Stimulated activated CD4-positive, alpha-beta T cell treated with anti-CD3 and anti-CD28 coated beads, TNF-alpha, amount 100 ng/mL, for 1 hour (primary cell): Measurements from ENCODE around the gene DPP7.

ENCODE experiments used
- DNase-seq, 3 donors: peaks; one replicate each; pipeline ENCODE4 v3.0.0-alpha.2; 2020; ENCODE audit warnings: low read depth in 3 of 3, low spot score in 1 of 3

DPP7 gene

DNA sequence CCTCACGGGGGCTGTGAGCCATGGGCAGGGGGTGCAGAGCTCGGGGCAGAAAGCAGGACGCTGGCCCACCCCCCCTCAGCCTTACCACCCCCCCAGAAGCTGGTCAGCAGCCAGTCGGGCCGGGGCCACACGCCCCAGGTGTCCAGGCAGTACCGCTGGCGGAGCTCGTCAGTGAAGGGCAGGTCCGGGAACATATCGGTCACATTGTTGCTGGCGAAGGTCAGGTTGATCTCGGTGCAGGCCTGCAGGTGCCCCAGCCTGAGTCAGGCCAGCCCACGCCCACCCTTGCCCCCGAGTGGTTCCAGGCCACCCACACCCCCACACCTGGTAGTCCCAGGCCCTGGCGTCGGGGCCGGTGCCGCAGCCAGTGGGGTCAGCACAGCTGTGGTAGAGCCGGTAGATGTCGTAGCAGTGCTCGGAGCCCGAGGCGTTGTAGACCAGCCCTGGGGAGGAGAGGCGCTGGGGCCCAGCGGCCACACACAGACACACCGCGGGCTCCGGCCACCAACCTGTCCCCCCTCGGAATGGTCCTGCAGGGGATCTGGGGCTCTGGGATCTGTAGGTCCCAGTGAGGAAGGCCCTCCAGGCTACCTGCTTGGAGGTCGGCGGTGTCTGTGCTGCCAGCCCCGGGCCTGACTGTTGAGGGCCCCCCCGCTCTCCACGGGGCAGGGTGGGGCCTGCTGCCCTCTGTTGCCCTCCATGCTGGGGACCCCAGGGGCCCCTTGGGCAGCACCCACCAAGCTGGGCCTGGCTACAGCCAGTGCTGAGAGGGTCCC, 2.6 kb downstream of the DPP7 start:
- no peak for DNase-seq

DNA sequence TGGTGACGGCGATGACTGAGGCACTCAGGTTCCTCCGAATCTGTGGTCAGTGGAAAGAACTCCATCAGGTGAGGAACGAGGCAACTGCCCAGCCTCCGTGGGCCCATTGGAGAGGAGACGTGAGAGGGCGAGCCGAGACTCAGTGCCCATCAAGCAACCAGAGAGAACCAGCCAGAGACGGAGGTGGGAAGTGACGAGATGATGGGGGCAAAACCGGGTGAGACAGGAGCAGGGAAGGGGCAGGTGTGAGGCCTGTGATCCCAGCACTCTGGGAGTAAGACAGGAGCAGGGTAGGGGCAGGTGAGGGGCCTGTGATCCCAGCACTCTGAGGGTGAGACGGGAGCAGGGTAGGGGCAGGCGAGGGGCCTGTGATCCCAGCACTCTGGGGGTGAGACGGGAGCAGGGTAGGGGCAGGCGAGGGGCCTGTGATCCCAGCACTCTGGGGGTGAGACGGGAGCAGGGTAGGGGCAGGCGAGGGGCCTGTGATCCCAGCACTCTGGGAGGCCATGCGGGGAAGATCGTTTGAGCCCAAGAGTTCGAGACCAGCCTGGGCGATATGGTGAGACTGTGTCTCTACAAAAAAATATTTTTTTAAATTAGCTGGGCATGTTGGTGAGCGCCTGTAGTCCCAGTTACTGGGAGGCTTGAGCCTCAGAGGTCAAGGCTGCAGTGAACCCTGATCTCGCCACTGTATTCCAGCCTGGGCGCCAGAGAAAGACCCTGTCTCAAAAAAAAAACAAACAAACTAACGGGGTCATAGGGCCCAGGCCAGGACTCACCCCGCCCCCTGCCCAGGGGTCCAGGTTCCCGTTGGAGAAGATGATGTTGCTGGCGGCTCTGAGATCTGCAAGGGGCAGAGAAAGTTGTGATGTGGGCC, 3.4 kb downstream of the DPP7 start:
- no peak for DNase-seq

DNA sequence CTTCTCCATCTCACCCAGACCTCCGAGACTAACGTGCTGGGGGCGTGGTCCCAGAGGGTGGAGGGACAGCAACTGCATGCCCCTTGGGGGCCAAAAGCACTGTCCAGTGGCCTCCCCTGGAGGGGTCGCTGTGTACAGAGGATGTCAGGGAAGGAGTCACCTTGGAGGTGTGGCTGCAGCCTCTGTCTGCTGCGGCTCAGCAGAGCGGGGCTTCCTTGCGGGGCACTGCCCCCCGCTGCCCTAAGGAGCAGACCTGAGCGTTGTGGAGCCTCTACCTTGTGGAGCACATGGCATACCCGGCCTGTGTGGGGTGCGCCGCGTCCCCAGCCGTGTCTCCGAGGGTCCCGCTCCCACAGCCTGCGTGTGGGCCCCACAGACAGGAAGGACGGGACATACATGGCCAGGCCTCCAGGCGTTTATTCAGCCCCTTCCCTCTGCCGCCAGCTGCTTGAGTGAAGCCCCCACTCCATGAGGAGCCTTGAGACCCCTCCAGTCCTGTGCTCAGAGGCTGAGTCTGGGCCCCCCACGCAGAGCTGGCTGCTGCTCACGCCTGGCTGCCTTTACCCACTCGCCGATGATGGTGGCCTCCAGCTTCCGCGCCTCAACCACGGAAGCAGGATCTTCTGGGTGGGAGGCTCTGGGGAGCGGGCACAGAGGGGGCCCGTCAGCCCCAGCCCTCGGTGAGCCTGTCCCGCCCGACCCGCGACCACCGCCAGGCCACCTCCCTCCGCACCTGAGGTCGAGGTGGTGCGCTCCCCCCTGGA, 4.2 kb downstream of the DPP7 start:
- DNase-seq = no peak

DNA sequence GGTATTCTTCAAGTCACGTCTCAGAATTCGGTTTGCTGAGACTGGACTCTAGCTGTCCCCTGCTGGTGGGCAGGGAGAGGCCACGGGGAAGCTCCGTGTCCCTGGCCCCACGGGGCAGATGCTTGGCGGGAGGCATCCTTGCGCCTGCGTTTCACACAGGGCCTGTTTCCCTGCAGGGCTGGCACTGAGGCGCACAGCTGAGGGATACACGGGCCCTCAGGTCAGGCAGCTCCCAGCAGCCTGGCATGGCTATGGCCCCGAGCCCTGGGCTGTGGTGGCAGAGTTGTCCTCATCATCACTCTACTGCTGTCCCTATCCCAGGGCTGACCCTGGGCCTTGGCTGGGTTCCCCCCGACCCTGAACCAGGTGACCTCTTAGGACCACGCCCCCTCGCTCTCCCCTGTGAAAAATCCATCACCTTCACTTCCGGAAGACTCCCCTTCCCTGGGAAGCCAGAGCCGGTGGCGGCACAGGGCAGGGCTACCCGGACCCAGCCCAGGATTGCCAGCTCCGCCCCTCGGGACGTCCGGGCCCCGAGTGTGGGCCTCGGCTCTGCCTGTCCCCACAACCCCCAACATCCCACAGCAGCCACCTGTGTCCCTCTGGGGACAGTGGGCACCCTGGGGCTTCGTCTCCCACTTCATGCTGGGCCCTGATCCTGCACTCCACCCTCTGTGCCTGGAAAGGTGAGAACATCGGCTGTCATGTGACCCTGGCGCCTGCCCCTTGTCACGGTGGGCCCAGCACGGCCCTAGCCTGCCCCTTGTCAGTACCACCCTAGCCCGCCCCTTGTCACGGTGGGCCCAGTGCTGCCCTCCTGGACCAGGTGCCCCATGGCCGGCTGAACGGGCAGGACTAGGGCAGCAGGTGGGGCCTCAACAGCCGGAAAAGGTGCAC, 5.0 kb downstream of the DPP7 start:
- DNase-seq = no peak

DNA sequence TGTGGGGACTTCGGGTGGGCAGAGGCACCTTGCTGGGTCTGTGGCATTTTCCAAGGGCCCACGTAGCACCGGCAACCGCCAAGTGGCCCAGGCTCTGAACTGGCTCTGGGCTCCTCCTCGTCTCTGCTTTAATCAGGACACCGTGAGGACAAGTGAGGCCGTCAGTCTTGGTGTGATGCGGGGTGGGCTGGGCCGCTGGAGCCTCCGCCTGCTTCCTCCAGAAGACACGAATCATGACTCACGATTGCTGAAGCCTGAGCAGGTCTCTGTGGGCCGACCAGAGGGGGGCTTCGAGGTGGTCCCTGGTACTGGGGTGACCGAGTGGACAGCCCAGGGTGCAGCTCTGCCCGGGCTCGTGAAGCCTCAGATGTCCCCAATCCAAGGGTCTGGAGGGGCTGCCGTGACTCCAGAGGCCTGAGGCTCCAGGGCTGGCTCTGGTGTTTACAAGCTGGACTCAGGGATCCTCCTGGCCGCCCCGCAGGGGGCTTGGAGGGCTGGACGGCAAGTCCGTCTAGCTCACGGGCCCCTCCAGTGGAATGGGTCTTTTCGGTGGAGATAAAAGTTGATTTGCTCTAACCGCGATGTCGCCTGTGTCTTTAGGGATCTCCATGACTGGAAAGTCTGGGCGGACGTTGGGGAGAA, 5.8 kb downstream of the DPP7 start:
- no peak for DNase-seq

DNA sequence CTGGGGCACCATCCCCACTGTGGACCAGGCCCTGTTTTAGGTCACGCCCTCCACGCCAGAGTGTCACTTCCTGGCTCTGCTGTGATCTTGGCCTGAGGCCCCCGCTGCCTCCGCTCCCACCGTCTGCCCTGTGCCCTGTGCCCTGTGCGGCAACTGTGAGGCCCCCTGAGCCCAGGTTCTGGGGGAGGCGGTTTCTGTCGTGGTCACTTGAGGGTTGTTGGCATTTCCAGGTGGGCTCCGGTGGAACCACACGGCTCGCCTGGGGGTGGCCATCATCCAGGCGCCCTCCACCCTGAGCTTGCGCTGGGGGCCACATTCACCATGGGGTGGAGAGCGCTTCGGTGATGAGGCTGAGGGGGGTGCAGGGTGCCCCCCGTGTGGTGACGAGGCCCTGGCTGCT, 6.6 kb downstream of the DPP7 start:
- no peak for DNase-seq

DNA sequence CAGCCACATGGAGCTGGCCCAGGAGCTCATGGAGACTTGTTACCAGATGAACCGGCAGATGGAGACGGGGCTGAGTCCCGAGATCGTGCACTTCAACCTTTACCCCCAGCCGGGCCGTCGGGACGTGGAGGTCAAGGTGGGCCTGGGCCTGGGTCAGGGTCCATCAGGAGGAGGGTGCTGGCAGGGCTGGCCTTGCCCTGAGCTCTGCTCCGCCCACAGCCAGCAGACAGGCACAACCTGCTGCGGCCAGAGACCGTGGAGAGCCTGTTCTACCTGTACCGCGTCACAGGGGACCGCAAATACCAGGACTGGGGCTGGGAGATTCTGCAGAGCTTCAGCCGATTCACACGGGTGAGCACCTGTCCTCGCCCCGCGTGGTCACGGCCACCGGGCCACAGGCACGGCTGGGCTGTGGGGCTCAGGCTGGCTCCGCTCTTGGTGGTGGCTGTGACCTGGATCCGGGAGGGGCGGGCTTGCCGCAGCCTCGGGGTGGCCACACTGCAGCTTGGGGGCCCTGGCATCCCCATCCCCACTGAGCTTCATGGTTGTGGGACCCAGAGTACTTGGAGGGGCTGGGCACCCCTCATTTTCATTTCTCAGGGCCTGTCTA, 7.1 kb downstream of the DPP7 start:
- DNase-seq = no peak

DNA sequence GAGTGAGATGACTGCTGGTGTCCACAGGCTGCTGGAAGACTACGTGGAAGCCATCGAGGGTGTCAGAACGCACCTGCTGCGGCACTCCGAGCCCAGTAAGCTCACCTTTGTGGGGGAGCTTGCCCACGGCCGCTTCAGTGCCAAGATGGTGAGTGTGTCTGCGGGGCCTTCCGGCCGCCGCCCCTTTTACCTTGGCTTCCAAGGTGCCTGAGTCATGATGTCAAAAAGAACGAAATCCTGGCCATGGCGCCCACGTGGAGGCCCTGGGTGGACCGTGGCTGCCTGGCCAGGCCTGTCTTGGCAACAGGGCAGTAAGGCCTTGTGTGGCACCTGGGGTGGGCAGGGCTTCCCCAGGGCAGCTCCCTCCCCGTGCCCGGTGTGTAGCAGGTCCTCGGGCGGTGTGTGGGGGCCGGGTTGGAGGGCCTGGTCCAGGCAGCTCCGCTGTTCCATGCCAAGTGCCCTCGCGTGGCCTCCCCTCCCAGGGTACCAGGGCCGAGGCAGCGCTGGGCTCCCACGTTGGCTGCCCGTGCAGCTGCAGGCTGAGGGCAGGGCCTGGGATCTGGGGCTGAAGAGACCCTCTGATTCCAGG, 7.8 kb downstream of the DPP7 start:
- no peak for DNase-seq

DNA sequence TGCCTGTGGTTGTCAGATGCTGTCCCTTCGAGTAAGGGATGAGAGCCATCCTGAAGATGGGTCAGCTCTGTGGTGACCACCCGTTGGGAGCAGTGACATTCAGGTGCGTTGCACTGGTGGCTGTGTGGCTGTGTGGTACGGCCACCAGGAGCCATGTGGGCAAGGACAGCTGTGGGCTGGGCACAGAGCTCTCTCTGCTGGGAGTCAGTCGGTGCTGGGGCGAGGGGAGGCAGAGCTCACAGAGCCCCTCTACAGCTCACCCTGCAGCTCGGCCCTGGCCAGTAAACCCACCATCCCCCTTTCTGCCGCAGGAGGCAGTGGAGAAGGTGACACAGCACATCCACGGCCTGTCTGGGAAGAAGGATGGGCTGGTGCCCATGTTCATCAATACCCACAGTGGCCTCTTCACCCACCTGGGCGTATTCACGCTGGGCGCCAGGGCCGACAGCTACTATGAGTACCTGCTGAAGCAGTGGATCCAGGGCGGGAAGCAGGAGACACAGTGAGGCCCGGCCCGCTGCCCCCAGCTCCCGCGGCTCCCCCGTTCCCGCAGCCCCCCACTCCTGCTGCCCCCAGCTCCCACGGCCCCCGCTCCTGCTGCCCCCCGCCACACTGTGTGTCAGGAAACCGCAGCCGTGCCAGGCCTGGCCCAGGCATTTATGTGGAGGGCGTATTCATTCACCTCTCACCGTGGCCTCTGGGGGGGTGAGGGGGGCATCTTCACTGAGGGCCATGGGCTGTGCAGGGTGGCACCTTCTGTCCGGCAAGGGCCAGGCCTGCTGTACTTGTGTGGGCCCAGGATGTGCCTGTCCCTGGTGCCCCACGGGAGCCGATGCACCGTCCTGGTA, 8.5 kb downstream of the DPP7 start:
- DNase-seq = no peak

DNA sequence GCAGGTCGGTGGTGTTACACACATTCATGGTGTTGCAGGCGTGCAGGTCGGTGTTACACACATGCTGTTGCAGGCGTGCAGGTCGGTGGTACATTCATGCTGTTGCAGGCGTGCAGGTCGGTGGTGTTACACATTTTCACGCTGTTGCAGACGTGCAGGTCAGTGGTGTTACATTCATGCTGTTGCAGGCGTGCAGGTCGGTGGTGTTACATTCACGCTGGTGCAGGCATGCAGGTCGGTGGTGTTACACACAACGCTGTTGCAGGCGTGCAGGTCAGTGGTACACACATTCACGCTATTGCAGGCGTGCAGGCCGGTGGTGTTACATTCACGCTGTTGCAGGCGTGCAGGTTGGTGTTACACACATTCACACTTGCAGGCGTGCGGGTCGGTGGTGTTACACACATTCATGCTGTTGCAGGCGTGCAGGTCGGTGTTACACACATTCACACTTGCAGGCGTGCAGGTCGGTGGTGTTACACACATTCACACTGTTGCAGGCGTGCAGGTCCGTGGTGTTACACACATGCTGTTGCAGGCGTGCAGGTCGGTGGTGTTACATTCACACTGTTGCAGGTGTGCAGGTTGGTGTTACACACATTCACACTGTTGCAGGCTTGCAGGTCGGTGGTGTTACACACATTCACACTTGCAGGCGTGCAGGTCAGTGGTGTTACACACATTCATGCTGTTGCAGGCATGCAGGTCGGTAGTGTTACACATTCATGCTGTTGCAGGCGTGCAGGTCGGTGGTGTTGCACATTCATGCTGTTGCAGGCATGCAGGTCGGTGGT, 11.1 kb downstream of the DPP7 start:
- no peak for DNase-seq

DNA sequence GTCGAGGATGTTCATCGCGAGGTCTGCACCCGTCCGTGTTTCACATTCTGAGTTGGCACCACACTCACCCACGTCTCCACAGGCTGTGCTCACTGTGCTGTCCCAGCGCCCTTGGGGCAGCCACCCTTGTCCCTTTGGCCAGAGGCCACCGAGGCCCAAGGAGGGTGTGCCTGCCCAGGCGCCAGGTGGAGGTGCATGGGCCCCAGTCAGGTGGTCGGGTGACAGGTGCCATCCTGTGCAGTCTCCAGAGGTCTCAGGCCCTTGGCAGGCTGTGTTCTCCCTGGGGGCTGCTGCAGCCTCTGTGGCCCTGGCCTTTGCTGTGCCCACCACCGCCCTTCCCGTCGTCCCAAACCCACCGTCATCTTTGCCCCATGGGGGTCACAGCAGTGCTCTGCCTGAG, 15.3 kb downstream of the DPP7 start:
- DNase-seq = no peak

DNA sequence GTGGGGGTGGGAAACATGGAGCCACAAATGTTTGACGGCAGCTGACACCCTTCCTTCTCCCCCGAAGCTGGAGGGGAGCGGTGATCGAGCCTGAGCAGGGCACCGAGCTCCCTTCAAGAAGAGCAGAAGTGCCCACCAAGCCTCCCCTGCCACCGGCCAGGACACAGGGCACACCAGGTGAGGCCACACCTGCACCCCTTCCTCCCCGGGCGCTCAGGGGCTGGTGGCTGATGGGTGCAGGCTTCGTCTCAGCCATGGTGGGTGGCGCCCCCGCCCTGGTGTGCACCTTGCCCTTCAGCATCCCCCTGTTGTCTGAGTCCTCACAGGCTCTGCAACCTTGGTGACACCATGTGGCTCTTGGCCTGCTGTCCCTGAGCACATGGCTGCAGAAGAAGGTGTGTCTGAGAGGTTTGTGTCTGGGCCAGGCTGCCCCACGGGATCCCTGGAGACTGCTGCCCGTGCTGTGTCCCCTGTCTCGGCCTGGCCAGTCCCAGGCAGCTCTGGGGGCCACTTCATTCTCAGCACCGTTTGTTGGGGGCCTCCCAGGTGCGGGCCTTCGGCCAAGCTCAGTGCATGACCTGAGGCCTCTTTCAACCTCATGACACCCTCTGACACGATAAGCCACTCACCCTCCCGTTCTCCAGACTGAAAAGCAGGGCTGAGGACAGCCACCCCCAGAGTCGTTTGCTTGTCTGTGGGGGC, 16.6 kb downstream of the DPP7 start:
- no peak for DNase-seq

DNA sequence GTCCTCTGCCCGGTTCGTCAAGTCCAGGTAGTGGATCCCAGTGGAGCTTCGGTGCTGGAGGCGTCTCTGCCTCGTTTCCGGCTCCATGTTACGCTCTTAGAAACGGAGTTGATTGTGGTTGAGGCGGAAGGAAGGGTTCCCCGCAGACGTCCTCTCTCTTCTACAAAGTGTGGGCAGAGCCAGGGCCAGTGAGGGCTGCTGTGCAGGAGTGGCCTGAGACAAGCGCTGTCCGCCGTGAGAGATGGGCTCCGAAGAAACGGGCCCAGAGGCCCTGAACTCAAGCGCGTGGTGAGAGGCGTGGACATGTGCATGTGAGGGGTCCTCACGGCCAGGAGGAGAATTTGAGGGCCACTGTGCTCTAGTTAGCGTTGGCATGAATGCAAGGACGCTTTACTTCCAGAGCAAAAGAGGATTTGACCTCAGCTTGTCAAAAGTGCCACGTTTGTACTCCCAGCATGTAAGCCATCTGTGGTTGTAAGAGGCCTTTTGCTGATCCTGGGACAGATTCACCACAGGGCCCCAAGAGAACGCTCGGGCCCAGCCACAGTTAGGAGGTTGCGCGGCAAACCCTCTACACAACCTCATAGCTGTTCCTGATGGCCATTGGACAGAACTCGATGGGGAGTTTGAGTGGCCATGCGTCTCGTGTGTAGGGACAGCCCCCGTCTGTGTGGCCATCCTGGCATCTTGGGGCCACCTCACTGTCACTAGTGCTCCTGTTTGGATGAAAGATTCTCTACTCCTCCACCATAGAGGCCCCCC, 17.6 kb downstream of the DPP7 start:
- DNase-seq = no peak

DNA sequence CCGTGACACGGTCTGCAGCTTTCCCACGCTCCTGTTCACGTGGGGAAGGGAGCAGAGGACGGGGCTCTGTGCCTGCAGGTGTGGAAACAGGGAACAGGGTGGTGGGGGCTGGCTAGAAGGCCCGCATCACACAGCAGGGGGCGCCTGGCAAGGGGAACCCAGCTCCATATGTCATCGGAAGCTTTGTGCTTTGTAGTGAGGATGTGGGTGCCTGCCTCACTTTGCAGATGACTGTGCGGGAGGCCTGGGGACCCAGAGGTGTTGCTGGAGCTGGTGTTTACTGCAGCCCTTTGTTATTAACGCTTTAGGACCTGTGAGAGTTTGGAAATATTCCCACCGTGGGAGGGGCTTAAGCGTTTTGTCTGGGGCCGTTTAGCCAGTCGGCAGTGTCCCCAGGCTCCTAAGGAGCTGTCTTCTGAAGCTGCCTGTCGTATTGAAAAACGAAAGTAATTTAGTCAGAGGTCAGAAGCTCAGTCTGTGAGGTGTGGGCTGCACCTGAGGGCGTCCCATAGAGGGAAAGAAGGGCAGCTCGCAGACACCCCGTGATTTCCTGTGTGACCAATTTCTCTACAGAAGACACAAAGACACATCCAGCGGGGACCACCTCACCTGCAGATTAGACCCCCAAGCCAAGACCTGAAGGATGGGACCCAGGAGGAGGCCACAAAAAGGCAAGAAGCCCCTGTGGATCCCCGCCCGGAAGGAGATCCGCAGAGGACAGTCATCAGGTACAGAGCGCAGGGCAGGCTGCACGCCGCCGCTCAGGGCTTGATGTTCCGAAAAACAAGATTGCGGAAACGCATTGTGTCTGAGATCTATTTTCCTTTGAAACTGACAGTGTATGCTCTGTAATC, 18.6 kb downstream of the DPP7 start:
- peak; percentile 68 to 71 (median 68) for DNase-seq

DNA sequence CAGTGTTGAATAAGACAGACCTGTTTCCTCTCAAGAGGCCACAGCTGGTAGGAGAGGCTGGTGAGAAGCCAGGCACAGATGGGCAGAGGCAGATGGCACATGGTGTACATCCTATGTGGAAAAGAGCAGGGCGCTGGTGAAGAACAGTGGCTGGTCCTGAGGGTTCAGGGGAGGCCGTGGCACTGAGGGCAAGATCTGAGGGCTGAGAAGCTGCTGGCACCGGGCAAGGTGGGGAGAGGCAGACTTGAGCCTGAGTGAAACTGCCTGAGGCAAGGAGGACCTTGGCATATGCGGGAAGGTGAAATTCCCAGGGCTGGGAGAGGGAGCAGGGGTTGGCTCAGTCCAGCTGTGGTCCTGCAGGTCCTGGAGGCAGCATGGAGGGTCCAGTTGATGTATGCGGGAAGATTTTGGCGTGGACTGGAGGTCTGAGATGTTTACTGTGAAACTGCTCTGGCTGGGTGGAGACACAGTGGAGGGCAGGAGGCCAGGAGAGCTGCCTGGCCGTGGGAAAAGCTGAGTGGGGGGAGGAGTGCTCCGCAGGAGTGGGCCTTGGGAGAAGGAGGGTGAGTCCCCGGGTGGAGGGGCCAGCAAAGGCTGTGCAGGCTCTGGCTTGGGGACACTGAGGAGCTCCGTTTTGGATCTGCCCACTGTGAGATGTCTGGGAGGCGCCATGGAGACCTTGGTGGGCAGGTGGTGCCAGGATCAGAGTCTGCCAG, 25.1 kb downstream of the DPP7 start:
- no peak for DNase-seq
